NOMO-1 treated with dmso at 0.1 percent for 144 hours (cell line): ENCODE measurements around the gene UXT.
"Not testable (repeated sequence)": the region's sequence is repeated elsewhere in the genome, so short reads cannot be mapped to it uniquely, and the experiment has no call there.

ENCODE experiments used
- DNase-seq: peaks from one replicate; lab custom pipeline; 2025; ENCODE audit not compliant: unreplicated experiment; lab: John Stamatoyannopoulos, UW

The UXT gene

GRCh38 chrX:47618923-47619485 lies 40.0 kb downstream of the UXT start:
- no peak for DNase-seq

GRCh38 chrX:47614618-47615017 lies 44.4 kb downstream of the UXT start:
- DNase-seq = no peak

GRCh38 chrX:47613082-47613481 lies 45.9 kb downstream of the UXT start:
- no peak for DNase-seq

GRCh38 chrX:47612418-47612817 lies 46.6 kb downstream of the UXT start:
- no peak for DNase-seq

- no peak for DNase-seq
These were observed 47.1 kb downstream of the UXT start for GRCh38 chrX:47611926-47612325.

GRCh38 chrX:47611489-47611888 lies 47.5 kb downstream of the UXT start:
- no peak for DNase-seq

- DNase-seq = no peak
These were observed 48.5 kb downstream of the UXT start for GRCh38 chrX:47610511-47610910.

GRCh38 chrX:47608130-47608810 lies 50.7 kb downstream of the UXT start:
- no peak for DNase-seq

- DNase-seq = no peak
These were observed 51.9 kb downstream of the UXT start for GRCh38 chrX:47607091-47607490.

- DNase-seq = no peak
These were observed 54.0 kb downstream of the UXT start for GRCh38 chrX:47605024-47605423.

GRCh38 chrX:47603125-47603524 lies 55.9 kb downstream of the UXT start:
- DNase-seq = not testable (repeated sequence)
